AG08395 (cell line): ENCODE results near the gene FBRSL1.

ENCODE experiments used
- DNase-seq: peaks from one replicate; pipeline ENCODE4 v3.0.0; 2012; ENCODE audit warnings: mixed read lengths, low spot score

The FBRSL1 gene

DNA sequence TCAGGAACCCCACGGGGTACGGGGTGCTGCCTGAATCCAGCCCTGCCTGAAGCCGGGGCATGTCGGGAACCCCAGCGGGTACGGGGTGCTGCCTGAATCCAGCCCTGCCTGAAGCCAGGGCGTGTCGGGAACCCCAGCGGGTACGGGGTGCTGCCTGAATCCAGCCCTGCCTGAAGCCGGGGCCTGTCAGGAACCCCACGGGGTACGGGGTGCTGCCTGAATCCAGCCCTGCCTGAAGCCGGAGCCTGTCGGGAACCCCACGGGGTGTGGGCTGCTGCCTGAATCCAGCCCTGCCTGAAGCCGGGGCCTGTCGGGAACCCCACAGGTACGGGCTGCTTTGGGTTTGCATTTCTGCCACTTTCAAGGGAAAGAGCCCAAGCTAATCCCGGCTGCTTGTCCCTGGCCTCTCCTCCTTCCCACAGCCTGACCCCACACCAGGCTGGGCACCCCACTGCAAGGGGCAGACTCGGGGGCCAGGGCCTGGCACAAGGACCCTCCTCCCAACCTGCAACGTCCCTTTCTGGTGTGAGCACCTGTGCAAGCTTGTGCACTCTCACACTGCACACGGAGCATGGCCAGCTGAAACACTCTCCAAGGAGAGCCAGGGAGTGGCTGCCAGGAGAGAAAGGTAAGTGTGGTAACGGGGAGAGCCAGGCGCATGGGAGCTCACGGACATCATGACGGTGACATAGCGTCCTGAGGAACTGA is 5.6 kb upstream of the FBRSL1 start:
- DNase-seq = no peak

DNA sequence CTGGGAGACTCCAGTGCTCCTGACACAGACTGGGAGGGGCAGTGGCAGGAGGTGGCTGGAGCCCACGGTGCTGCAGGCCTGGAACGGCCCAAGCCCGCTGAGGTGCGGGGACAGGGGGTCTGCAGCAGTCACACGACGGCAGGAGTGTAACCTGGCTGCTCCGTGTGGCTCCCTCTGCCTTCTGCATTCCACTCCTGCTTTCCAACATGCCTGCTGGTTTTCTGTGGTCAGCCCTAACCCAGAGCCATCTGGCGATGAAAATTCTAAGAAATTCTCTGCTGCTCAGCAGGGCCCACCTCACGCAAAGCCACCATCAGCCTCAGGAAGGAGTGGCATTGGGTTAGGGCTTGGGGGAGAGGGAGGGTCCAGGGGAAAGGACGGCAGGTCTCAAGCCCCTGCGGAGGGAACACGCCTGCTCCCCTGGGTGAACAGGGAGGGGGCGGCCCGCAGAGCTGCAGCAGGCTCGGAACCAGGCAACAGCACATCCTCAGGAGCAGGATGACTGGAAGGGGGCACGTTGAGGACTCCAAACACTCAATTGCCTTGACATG is 5.0 kb upstream of the FBRSL1 start:
- DNase-seq = no peak

DNA sequence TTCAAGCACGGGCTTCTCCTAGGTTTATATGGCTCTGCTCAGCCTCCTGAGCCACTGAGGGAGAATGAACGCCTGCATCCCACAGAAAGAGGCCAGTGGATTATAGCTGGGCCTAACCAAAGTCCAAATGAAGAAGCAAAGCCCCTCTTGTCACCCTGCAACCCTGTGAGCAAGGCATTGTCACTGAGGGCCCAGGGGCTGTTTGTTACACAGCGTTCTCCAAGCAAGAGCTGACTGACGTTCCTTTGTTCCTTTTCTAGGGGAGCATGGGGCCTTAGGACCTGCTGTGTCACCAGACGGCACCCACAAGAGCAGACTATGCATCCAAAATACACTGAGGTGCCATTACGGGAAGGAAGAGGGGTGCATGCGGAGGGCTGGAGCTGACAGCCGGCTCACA is 4.3 kb upstream of the FBRSL1 start:
- no peak for DNase-seq

DNA sequence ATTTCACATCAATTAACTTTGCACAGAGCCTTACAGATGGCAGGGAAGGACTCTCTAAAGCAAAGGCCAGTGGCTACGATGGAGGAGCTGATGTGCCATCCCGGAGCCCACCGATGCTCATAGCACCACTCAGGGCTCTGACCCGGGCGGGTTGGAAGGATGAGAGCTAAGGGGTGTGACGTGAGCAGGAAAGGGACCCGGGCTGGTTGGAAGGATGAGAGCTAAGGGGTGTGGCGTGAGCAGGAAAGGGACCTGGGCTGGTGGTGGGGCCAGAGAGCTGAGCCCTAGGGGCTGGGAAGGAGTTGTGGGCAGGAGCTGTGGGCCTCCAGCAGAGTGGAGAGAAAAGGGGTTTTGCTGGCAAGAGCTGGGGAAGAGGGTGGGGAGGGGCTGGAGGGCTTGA is 3.8 kb upstream of the FBRSL1 start:
- DNase-seq = no peak

DNA sequence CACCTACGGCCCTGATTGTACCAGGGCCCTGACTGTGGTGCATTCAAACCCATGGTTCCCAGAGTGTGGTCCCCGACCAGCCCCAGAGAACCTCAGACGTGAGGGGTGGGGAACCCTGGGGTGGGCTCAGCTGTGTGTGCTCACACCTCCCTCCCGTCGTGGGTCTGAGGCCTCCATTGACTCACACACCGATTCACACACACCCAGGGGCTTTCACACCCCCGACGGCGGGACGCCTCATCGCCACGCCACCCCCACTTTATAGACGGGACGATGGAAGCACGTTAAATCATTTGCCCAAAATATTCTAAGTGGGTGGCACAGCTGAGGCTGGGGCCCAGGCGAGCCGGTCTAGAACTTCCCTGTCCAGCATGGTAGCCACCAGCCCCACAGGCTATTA is 3.4 kb upstream of the FBRSL1 start:
- DNase-seq = no peak

DNA sequence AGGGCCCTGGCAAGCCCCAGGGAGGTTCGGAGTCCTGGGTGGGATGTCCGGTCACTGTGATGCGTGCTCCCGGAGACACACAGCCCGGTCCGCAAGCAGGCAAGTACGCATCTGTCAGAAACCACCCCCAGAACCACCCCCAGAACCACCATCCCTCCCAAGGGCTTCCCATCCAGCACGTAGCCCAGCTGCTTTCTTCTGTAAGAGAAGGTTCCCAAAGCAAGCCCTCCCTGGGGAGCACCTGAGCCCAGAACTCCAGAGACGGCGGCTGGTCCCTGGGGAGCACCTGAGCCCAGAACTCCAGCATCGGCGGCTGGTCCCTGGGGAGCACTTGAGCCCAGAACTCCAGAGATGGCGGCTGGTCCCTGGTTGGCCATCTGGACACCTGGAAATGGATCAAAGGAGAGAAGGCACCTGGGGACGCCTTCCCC is 2.6 kb upstream of the FBRSL1 start:
- DNase-seq = no peak

DNA sequence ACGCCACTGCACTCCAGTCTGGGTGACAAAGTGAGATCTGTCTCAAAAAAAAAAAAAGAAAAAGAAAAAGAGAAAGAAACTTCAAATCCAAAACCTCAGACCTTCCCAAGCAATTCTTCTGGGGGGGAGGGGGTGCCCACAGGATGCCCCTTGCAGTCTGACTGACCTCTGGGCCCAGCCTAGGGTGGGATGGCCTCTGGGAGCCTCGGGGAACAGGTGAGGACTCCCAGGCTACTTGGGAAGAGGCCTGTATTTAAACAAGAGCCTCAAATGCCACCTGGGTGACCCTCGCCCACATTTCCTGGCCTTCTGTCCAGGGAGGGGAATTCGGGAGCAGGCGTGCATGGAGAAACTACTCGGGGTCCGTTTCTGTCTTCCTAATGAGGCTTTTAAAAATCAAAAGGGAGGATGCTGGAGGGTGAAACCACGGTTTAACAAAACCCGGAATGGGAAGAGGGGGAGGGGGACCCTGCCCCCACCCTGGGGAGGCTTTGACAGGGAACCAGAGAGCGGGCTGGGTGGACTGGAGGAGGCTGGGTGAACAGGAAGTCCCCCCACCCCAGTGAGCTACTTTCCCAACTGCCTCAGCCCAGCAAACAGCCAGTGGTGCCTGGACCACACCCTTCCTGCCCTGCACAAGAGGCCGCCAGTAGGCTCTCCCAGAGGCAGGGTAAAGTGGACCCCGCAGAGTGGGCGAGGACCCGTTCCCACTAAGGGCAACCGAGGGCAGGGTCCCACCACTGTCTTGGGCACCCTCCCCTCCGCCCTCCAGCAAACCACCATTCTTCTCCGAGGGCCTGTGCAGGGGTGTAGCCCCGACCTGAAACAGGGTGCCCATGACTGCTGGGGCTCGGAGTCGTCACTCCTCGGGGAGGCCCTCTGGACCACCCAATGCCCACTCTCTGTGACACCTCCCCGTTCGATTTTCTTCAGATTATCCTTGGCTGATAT is 1.5 kb upstream of the FBRSL1 start:
- DNase-seq = no peak

DNA sequence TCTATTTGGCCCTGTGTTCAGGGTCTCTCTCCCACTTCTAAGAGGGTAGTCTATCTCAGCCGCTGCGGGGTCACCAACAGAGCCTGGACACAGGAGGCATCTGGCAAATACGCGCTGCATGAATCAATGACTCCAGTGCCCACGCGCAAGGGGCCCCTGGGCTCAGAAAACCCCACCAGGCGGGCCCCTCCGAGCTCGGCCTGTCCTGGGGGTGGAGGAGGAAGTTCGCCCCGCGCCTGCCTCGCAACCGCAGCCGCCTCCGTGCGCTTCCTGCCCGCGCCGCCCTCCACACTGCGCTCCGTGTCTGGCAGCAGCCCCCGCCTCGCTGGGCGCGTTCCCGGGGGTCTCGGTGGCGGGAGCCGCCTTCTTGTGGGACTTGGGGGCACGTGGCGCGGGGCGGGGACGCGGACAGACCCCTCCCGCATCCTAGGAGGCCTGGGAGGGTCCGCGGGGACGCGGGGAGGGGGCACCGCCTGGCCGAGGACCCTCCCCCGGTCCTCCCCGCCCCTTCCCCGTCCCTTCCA is 811 bp upstream of the FBRSL1 start:
- no peak for DNase-seq

DNA sequence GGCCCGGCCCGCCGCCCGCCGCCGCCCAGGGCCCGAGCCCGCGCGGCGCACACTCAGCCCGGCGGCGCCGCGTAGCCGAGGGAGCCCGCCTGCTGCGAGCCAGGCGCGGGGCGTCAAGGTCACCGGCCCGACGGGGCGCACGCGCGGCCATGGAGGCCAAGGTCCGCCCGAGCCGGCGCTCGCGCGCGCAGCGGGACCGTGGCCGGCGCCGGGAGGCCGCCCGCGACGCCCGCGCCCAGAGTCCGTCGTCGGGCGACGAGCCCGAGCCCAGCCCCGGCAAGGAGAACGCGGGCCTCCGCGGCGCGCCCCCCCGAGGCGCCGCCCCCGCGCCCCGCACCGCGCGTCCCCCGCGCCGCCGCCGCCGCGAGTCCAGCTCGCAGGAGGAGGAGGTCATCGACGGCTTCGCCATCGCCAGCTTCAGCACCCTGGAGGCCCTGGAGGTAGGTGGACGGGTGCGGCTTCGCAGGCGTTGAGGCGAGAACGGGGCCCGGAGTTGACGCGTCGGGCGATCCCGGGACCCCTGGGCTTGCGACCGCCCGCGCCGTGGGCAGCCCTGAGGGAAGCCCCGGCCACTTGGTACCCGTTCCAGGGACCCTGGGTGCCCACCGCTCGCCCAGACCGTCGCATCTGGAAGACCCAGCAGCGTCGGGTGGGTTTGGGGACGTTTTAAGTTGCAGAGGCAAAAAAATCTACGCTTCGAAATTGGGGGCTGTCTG is 629 bp downstream of the FBRSL1 start:
- peak; percentile 24 for DNase-seq

DNA sequence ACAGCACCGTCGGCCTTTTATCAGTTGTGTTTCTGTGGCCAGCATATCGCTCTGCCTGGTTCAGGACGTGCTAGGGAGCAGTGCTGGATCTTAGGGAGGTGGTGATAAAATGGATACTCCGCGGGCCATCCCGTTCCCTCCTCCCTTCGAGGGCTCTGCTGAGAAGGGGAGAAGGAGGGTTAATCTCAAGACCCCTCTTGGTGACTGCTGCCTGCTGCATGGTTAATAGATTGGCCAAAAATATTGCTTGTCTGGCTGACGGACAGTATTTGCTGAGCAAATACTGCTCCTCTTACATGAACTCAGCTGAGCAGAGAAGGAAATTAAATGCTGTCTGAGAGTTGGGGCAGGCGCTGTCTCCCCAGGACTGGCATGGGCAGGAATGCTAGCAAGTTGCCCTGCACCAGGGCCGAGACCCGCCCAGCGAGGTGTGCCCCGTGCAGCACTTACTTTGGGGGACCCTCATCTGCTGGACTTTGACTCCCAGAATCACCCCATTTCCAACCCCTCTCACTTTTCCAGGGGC is 1.2 kb downstream of the FBRSL1 start:
- DNase-seq = no peak

DNA sequence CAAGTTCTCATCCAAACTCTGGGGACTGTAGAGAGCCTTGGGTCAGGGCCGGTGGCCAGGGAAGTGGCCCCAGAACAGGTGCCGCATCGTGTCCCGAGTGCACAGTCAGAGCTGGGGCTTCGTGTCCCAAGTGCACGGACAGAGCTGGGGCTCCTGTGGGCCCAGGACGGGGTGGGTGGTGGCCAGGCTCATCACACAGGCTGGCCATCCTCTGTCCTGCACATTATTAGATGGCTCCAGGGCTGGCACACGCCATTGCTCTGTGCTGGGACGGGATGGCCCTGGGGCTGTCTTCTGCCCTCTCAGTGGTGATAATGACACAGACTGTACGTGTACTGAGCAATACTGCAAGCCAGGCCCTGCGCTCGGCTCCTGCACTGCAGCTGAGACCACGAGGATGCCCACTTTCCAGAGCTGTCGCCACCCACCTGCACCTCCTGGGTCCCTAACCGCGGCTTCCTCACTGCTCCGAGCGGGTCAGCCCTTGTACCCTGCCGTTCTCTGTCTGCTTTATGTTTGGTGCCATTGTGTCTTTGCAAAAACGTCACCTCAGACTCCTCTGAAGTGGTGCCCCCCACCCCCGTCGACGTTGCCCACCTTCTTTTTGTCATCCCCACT is 1.9 kb downstream of the FBRSL1 start:
- no peak for DNase-seq

DNA sequence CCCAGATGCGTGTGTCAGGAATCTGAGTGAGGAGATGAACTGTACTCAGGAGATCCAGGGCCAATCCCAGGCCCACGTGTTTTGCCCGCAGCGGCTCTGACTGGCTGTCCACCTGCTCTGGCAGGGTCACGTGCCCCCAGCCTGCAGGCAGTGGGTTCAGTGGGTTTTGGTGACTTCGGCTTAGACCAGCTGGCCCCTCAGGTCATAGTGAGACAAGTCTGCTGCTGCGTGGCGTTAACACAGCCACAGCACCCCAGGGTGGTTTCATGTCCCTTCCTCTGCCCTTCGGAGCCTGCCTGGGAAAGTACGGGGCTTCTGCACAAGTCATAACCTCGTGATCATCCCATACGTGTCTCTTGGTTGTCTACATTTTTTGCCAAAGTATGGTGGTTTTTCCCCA is 2.6 kb downstream of the FBRSL1 start:
- DNase-seq = no peak

DNA sequence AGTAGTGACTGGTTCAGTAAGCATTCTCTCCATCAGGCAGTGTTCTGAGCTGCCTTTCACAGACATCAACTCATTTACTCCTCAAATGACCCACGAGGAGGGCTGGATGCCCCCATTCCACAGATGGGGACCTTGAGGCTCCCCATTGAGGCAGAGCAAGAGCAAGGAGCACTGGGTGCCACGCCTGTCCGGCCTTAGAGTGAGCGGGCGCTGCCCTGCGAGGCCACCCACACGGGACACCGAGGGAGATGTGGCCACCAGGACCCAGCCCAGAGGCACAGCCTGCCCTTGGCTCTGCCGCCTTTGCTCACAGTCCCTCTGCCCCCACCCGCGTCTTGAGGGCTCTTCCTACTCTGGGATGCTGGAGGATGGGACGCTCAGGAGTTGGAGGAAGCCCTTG is 3.0 kb downstream of the FBRSL1 start:
- DNase-seq = no peak

DNA sequence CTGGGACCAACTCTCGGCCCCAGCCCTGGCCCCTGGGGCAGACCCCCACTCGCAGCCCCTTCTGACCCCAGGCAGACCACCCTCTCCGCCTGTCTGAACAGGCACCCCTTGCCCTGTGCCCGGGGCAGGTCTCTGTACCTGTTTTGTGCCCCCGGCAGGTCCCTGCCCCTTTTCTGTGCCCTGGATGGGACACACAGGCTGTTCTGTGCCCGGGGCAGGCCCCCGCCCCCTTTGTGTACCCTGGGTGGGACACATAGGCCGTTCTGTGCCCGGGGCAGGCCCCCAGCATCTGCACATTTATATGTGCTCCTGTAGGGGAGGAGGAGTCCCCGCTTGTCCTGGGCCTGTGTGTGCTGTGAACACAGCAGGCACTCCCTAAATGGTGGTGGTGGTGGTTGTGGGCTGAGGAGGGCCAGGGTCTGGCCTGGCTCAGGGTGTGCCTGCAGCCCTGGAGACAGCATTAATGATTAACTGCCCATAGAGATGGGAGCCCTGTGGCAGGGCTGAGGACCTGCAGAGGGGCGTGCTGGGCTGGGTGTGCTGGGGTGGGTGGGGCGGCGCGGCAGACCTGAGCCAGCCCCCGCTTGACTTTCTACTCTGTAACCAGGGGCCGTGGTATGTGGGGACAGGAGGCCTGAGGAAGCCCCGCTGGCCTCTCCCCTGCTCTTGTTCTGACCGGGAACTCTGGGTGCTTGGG is 3.7 kb downstream of the FBRSL1 start:
- no peak for DNase-seq

DNA sequence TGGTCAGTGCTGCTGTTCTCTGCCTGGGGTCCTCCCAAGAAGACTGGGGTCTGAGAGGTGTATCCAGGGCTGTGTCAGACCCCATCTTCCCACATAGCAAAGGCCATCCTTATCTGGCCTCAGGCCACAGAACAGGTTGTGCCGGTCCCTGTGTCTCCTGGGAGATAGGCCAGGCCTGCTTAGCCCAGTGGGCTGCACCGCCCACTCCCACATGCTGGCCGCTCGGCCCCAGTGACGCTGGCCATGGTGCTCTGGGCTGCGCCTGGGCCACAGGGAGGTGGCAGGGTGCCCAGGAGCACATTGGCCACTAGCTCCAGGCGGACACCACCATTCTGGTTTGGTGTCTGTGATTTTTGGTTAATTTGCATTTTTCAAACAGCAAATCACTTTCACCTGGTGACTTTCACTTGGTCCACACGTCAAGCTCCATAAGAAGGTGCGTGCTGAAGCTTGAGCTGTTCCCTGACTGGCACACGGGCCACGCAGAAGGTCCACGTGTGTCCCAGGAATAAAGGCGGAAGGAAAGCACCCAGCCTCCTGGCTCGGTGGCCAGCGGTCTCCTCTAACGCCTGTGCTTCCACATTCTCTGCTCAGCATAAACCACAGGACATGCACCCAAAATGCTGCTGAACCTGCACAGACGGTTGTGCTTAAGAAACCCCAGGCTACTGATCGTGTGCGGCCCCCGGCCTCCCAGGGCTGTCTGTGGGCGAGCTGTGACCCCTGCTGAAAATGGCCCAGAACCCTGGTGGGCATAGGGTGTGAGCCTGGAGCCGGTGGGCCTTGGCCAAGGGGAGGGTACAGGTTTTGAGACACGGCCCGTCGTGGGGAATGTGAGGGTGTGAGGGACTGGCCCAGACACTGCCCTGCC is 4.6 kb downstream of the FBRSL1 start:
- no peak for DNase-seq

DNA sequence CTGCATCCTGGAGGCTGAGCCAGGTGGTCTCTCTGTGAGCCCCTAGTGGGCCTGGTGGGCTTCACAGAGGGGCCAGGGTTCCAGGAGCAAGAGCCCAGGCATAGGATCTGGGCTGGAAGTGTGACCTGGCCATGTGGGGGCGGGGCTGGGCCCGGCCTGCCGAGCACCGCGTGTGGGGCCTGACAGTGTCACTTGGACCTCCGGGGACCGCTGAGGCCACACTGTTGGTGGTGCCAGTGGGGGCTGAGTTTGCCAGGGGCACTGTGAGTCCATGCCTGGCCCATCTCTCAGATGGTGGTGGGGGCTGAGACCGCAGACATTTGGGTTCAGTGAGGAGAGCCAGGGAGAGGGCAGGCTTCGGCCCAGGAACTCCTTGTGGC is 5.2 kb downstream of the FBRSL1 start:
- DNase-seq = no peak

DNA sequence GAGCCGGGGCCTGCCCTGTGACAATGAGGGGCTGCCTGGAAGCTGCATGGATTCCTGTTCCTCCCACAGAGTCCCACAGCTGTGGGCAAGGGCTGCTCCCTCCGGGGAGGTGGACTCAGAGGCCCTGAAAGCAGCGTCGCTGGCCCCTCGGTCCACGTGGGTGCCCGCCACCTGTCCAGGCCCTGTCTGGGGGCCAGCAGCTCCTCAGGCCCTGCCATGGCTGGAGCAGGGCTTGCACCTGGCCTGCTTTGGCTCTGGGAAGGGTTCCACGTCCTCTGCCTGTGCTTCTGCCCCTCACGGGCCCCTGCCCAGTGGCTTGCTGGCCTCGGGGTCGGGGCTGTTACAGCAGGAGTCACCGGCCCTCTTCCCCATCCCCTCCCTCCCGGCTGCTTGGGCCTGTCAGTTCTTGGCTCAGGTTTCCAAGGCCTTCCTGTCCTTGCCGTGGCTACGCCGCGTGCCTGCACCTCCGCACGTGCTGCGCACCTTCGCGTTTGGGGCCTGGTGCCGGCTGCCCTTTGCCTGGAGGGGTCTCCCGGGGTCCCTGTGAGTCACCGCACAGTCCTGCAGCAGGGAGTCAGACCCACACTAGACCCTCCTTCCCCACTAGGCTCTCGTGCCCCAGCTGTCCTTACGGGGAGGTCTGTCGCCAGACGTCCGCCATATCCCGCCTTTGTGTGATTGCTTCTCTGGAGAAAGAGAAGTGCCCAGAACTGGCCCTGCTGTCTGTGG is 5.8 kb downstream of the FBRSL1 start:
- no peak for DNase-seq

DNA sequence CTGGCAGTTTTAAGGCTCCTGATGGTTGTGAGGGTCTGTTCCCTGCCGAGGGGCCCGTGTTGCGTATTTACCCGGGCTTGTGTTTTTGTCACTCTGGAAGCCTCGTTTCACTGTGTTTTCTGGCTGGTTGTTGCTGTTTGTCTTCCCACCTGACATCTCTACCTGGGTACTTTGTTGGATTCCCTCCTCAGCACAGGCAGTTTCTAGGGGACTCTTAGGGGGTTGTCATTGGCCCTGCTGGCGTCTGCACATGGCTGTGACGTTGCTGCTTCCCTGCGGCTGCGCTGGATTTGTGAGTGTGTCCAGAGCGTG is 6.4 kb downstream of the FBRSL1 start:
- no peak for DNase-seq

DNA sequence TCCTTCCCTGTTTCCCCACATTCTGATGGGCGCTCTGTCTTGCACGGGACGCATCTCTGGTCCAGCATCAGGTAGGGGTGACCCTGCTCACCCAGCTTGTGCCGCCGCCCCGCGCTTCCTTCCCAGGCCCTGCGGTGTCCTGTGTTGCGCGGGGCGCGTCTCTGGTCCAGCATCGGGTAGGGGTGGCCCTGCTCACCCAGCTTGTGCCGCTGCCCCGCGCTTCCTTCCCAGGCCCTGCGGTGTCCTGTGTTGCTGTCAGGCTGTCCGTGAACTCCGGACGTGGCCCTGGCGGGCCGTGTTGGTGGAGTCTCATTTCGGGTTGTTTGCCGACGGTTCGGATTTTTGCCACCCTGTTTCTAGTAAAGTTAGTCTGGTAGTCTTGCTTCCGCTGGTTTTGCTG is 6.8 kb downstream of the FBRSL1 start:
- no peak for DNase-seq
